ENCODE measurements around the gene OR2V1. TPM values are rescaled to one million over a fixed set of nuclear protein-coding genes. Genes with fewer than 3 reads are reported as not detected.
"Not testable (repeated sequence)": the region's sequence is repeated elsewhere in the genome, so short reads cannot be mapped to it uniquely, and the experiment has no call there.

Gene OR2V1
- polyA plus RNA-seq, 1 experiment = not detected

DNA sequence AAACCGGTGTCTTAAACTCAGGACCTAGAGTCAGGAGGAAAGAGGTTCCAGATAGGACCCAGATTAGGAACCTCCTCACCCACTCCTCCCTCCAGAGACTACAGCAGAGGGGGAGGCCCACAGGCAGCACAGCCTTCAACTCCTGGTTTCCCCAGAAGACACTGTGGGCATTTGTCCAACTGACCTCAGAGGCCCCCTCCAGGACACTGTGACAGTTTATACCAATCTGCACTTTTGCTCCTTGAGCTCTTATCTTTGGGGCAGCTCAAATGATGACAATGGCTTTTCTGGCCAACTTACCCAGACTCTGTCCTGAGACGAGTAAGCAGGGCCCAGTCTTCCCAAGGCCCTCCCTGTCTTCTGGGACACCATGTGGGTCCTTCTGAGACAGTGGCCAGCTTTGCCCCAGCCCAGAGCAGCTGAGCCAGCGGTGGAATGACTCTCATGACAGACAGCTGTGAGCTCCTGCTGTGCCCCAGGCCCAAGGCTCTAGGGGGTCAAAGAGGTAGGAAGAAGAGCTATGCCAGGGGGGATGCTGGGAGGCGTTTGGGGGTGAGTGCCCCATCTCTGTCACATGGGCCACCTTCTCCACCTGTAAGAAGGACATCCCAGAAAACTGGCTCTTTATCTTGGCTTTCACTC is 30.7 kb upstream of the OR2V1 start:
- DNase-seq (ENCODE audit: low read depth) = no peak
- Histone ChIP-seq H3K36me3 (ENCODE audit: control insufficient read depth, insufficient read depth, low read length) (no peaks in the 10 kb centered on the region), H3K4me3 (ENCODE audit: low read depth, low read length) (no peak overlapping the region; the same call in 1 of the 2 replicates), H3K27me3 (ENCODE audit: control insufficient read depth, insufficient read depth, low read length) (peaks cover 2% of the 10 kb centered on the region; the same call in 1 of the 2 replicates)
- no peak for TF ChIP-seq CTCF (IDR thresholded peaks at IDR 0.05; ENCODE audit: insufficient read depth, low read depth, low read length)
- ChIA-PET CTCF (interaction anchor here (0.9 to 1.0 kb wide), 2 partner anchors 23 to 85 kb away, joined by 5 to 6 read pairs; no protein-coding TSS in a partner anchor), POLR2A (no interaction called here)

DNA sequence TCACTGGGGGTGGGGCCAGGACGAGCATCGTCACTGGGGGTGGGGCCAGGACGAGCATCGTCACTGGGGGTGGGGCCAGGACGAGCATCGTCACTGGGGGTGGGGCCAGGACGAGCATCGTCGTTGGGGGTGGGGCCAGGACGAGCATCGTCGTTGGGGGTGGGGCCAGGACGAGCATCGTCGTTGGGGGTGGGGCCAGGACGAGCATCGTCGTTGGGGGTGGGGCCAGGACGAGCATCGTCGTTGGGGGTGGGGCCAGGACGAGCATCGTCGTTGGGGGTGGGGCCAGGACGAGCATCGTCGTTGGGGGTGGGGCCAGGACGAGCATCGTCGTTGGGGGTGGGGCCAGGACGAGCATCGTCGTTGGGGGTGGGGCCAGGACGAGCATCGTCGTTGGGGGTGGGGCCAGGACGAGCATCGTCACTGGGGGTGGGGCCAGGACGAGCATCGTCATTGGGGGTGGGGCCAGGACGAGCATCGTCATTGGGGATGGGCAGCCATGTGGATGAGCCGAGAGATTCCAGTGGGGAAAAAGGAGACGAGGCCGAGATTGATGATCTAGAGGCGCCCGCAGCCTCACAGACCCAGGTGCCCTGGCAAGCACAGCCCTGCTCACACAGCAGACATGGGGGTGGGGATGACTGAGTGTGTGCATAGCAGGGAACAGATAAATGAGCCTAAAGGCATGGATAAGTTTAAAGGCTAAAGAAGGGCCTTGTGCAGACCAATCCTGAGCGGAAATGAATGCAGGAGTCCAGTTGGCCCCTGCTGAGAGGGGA is 30.0 kb upstream of the OR2V1 start:
- H3K36me3 ChIP-seq (ENCODE audit: control insufficient read depth, insufficient read depth, low read length); POLR2A ChIA-PET; DNase-seq (ENCODE audit: low read depth); H3K27me3 ChIP-seq (ENCODE audit: control insufficient read depth, insufficient read depth, low read length): not testable (repeated sequence)
- peak overlapping the region; percentile 15 for H3K4me3 ChIP-seq (ENCODE audit: low read depth, low read length)
- CTCF ChIA-PET = interaction anchor here (0.9 to 1.6 kb wide), 6 partner anchors 8 to 86 kb away, joined by 3 to 6 read pairs (median 5); no protein-coding TSS in a partner anchor

- no peak for DNase-seq (ENCODE audit: low read depth)
- no peak for TF ChIP-seq CTCF (IDR thresholded peaks at IDR 0.05; ENCODE audit: insufficient read depth, low read depth, low read length)
- CTCF ChIA-PET = interaction anchor here (1.0 to 2.3 kb wide), 7 partner anchors 8 to 46 kb away, joined by 3 to 6 read pairs (median 5); no protein-coding TSS in a partner anchor
- no peaks in the 10 kb centered on the region for H3K36me3 ChIP-seq (ENCODE audit: control insufficient read depth, insufficient read depth, low read length)
- peak overlapping the region; percentile 43 for H3K4me3 ChIP-seq (ENCODE audit: low read depth, low read length)
- POLR2A ChIA-PET = no interaction called here
- peaks cover 2% of the 10 kb centered on the region; the same call in 1 of the 2 replicates for H3K27me3 ChIP-seq (ENCODE audit: control insufficient read depth, insufficient read depth, low read length)
These were observed 29.3 kb upstream of the OR2V1 start for GRCh38 chr5:181160152-181160754.

- H3K36me3 ChIP-seq (ENCODE audit: control insufficient read depth, insufficient read depth, low read length) = no peaks in the 10 kb centered on the region
- peaks cover 2% of the 10 kb centered on the region; the same call in 1 of the 2 replicates for H3K27me3 ChIP-seq (ENCODE audit: control insufficient read depth, insufficient read depth, low read length)
- no peak overlapping the region for H3K4me3 ChIP-seq (ENCODE audit: low read depth, low read length)
- DNase-seq (ENCODE audit: low read depth) = no peak
- CTCF ChIA-PET = interaction anchor here (0.8 to 2.3 kb wide), 9 partner anchors 8 to 47 kb away, joined by 3 to 6 read pairs (median 4); no protein-coding TSS in a partner anchor
- POLR2A ChIA-PET = no interaction called here
- TF ChIP-seq CTCF (IDR thresholded peaks at IDR 0.05; ENCODE audit: insufficient read depth, low read depth, low read length) = peak; percentile 90
These were observed 28.6 kb upstream of the OR2V1 start for GRCh38 chr5:181159286-181160151.

GRCh38 chr5:181158869-181159268 is 27.9 kb upstream of the OR2V1 start:
- ChIA-PET CTCF (interaction anchor here (0.8 to 2.3 kb wide), 3 partner anchors 11 to 25 kb away, joined by 4 to 6 read pairs (median 4); no protein-coding TSS in a partner anchor), POLR2A (no interaction called here)
- no peaks in the 10 kb centered on the region for H3K36me3 ChIP-seq (ENCODE audit: control insufficient read depth, insufficient read depth, low read length)
- no peak overlapping the region for H3K4me3 ChIP-seq (ENCODE audit: low read depth, low read length)
- H3K27me3 ChIP-seq (ENCODE audit: control insufficient read depth, insufficient read depth, low read length) = peaks cover 2% of the 10 kb centered on the region; the same call in 1 of the 2 replicates
- no peak for DNase-seq (ENCODE audit: low read depth)
- TF ChIP-seq CTCF (IDR thresholded peaks at IDR 0.05; ENCODE audit: insufficient read depth, low read depth, low read length) = no peak
